Vagina (tissue), 2 donors: Measurements from ENCODE around the gene DAB1. TPM values are rescaled to one million over a fixed set of nuclear protein-coding genes. Genes with fewer than 3 reads are reported as not detected.

ENCODE experiments used
- DNase-seq, 2 donors: peaks; one replicate each; pipeline ENCODE4 v3.0.0-alpha.2; 2017; ENCODE audit errors: extremely low spot score in 2 of 2
- H3K27ac ChIP-seq: fragments of 200-600 bp; sonication (generic); one replicate; pipeline ENCODE4 v1.5.1; 2019
- H3K27me3 ChIP-seq: fragments of 200-600 bp; sonication (generic); one replicate; pipeline ENCODE4 v1.5.1; 2019
- H3K36me3 ChIP-seq, 2 donors: fragments of 200-600 bp; sonication (generic); one replicate each; pipeline ENCODE4 v1.5.1; 2017 to 2019
- H3K4me1 ChIP-seq: fragments of 200-600 bp; sonication (generic); one replicate; pipeline ENCODE4 v1.5.1; 2019
- H3K4me3 ChIP-seq, 2 donors: fragments of 200-600 bp; sonication (generic); 1 replicate in 1 of 2; 2 replicates in 1 of 2; pipeline ENCODE4 v1.5.1; 2016 to 2019
- H3K9me3 ChIP-seq: fragments of 200-600 bp; sonication (generic); one replicate; pipeline ENCODE4 v1.5.1; 2019
- POLR2A ChIP-seq, 2 donors: fragments of 450-650 bp; IDR thresholded peaks; one replicate each; pipeline ENCODE4 v1.6.1; 2017; ENCODE audit warnings: antibody characterized with exemption in 2 of 2, mild to moderate bottlenecking in 2 of 2, moderate library complexity in 2 of 2
- POLR2AphosphoS5 ChIP-seq, 2 donors: sonication (generic); formaldehyde crosslinking; IDR thresholded peaks; one replicate each; pipeline ENCODE4 v1.9.0; 2017; ENCODE audit warnings: antibody characterized with exemption in 2 of 2, mild to moderate bottlenecking in 2 of 2, low read depth in 1 of 2; ENCODE audit not compliant: insufficient read depth in 1 of 2
- intact Hi-C: fragments of 100-400 bp; cut with DNase I; formaldehyde crosslinking; loops from one replicate; pipeline ENCODE4 v1.15.1; 2023
- total RNA-seq: library from RNA; depleted of rRNA; stranded (reverse); fragments of >200 nt; gene quantifications from one replicate; pipeline ENCODE4 v1.2.3, GENCODE V29; 2016
- TF ChIP-seq, protein P1 (sequence below), 3 experiments: fragments of 450-650 bp in 2 of 3; fragments of 200-600 bp in 1 of 3; sonication (generic) in 1 of 3; IDR thresholded peaks; one replicate each; pipeline ENCODE4 v1.5.1; 2017 to 2019; ENCODE audit warnings: antibody characterized with exemption in 3 of 3, mild to moderate bottlenecking in 2 of 3, moderate library complexity in 2 of 3

DAB1 gene
- total RNA-seq, 1 donor from 2014 or later = 0.25 TPM

DNA sequence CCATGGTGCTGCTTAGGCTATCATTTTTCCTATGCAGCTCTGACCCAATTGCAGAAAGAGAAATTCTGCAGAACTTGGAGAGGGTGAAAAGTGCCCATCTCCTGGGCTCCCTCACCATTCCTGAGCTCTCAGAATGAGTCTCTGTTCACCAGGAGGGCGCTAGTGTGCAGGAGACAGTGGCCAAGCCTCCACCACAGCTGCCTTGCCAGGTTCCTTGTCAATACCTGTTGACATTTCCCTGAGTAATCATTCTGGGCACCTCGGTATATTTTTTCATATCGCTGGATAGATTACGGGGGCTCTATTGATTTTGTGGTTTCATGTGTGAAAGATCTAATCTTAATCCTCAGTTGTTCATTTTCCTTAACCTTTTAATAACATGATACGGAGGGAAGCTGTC is 445.0 kb downstream of the DAB1 start:
- TF ChIP-seq, protein P1, sequence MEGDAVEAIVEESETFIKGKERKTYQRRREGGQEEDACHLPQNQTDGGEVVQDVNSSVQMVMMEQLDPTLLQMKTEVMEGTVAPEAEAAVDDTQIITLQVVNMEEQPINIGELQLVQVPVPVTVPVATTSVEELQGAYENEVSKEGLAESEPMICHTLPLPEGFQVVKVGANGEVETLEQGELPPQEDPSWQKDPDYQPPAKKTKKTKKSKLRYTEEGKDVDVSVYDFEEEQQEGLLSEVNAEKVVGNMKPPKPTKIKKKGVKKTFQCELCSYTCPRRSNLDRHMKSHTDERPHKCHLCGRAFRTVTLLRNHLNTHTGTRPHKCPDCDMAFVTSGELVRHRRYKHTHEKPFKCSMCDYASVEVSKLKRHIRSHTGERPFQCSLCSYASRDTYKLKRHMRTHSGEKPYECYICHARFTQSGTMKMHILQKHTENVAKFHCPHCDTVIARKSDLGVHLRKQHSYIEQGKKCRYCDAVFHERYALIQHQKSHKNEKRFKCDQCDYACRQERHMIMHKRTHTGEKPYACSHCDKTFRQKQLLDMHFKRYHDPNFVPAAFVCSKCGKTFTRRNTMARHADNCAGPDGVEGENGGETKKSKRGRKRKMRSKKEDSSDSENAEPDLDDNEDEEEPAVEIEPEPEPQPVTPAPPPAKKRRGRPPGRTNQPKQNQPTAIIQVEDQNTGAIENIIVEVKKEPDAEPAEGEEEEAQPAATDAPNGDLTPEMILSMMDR (IDR thresholded peaks at IDR 0.05) = no peak
- TF ChIP-seq POLR2A (IDR thresholded peaks at IDR 0.05) (no peak), POLR2AphosphoS5 (IDR thresholded peaks at IDR 0.05; ENCODE audit: insufficient read depth in 1 of 2, low read depth in 1 of 2) (no peak)
- intact Hi-C loops = no loop called here
- peak in 1 of 2 donors; percentile 29 for DNase-seq
- H3K4me3 ChIP-seq = no peak overlapping the region
- H3K36me3 ChIP-seq = no peaks in the 10 kb centered on the region
- H3K9me3 ChIP-seq = no peaks in the 10 kb centered on the region
- H3K27ac ChIP-seq = no peak overlapping the region
- H3K27me3 ChIP-seq = no peaks in the 10 kb centered on the region
- no peaks in the 10 kb centered on the region for H3K4me1 ChIP-seq

DNA sequence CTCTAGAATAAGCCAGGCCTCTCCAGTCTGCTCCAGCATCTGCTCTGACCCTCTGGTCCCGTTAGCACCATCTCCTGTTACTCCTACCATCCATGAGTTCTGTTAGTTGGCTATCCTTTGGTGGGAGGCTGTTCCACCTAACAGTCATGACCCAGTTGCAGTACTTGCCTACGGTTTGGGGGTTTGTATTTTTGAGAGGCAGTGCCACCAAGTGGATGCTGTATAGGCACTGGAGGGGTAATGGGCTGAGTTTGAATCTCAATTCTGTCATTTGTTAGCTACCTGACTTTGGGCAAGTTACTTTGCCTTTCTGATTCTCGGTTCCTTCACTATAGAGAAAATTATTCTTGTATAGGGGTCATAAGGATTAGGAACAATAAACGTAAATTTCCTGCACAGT is 445.9 kb downstream of the DAB1 start:
- Histone ChIP-seq H3K9me3 (no peaks in the 10 kb centered on the region), H3K4me1 (no peaks in the 10 kb centered on the region), H3K27ac (no peak overlapping the region), H3K4me3 (no peak overlapping the region), H3K36me3 (no peaks in the 10 kb centered on the region), H3K27me3 (no peaks in the 10 kb centered on the region)
- TF ChIP-seq POLR2AphosphoS5 (IDR thresholded peaks at IDR 0.05; ENCODE audit: insufficient read depth in 1 of 2, low read depth in 1 of 2) (no peak), POLR2A (IDR thresholded peaks at IDR 0.05) (no peak)
- TF ChIP-seq, protein P1 (IDR thresholded peaks at IDR 0.05) = no peak
- DNase-seq = no peak
- intact Hi-C loops = no loop called here

DNA sequence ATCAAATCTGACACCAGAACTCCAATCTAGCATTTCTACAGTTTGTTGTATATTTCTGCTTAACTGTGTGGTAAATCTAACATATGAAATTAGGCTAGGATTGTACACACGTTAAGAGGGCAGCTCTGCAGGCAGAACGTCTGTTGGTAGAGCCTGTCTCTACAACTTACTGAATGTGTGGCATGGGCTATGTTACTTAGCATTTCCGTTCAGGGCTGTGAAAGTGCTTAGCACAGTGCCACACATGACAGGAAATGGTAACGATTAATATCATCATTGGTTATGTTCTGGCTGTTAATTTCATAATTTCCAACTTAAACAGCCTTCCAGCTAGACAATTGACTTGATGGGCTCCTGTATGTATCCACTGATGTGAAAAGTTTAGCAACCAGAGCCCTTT is 448.4 kb downstream of the DAB1 start:
- no peak overlapping the region for H3K4me3 ChIP-seq
- intact Hi-C loops = no loop called here
- no peaks in the 10 kb centered on the region for H3K4me1 ChIP-seq
- H3K27me3 ChIP-seq = no peaks in the 10 kb centered on the region
- no peak overlapping the region for H3K27ac ChIP-seq
- TF ChIP-seq POLR2A (IDR thresholded peaks at IDR 0.05) (no peak), POLR2AphosphoS5 (IDR thresholded peaks at IDR 0.05; ENCODE audit: insufficient read depth in 1 of 2, low read depth in 1 of 2) (no peak)
- TF ChIP-seq, protein P1 (IDR thresholded peaks at IDR 0.05) = no peak
- no peaks in the 10 kb centered on the region for H3K9me3 ChIP-seq
- no peaks in the 10 kb centered on the region for H3K36me3 ChIP-seq
- DNase-seq = no peak

DNA sequence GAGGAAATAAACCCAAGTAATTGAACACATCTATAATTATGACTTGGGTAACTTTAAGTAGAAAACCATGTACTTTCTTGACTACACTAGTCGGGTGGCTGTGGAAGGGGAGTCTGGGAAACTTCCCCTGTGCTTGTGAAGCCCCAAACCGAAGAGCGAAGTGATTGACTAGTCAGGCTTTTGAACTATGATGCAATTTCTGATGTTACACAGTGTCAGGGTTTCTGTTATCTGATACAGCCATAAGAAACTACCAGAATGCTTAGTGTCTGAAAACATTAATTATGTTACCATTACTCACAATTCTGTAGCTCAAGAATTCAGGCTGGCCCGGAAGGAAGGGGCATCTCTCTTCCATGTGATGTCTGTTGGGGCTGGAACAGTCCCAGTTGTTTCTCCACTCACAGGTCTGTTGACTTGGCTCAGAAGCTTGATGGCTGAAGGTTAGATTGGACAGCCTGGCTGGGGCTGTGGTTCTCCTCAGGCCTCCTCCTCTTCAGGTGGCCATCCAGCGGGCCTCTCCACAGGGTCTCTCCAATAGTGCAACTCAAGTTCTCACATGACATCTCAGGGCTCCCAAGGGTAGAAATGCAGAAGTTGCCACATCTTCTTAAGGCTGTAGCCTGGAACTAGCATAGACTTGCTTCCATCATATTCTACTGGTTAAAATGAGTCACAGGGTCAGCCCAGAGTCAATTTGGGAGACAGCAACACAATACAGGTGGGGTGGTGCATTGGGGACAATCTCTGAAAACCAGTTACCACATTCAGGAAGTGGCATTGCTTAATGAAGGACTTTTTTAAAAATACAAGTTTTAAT is 449.7 kb downstream of the DAB1 start:
- TF ChIP-seq, protein P1 (IDR thresholded peaks at IDR 0.05) = no peak
- no peak for TF ChIP-seq POLR2AphosphoS5 (IDR thresholded peaks at IDR 0.05; ENCODE audit: insufficient read depth in 1 of 2, low read depth in 1 of 2)
- no peak for TF ChIP-seq POLR2A (IDR thresholded peaks at IDR 0.05)
- no peaks in the 10 kb centered on the region for H3K9me3 ChIP-seq
- no peak overlapping the region for H3K27ac ChIP-seq
- no peak overlapping the region for H3K4me3 ChIP-seq
- H3K36me3 ChIP-seq = no peaks in the 10 kb centered on the region
- H3K27me3 ChIP-seq = no peaks in the 10 kb centered on the region
- no peaks in the 10 kb centered on the region for H3K4me1 ChIP-seq
- DNase-seq = no peak
- intact Hi-C loops = no loop called here

DNA sequence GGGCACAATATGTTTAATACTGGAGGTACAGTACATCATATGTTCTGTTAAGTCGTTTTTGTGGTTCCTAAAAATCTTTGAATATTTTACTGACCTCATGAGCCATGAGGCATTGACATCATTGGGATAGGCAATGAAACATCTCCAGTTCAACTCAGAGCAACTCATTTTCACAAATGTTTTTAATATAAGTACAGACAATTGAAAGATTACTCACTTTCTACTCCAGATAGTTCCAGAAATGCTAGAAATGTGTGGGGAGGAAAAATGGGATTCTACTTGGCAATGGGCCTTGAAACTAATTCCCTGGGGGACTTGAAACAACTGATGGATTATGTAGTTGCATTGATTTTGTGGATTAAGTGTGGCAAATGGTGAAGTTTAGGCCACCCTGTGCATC is 450.9 kb downstream of the DAB1 start:
- H3K27ac ChIP-seq = no peak overlapping the region
- TF ChIP-seq, protein P1 (IDR thresholded peaks at IDR 0.05) = no peak
- no peak for TF ChIP-seq POLR2AphosphoS5 (IDR thresholded peaks at IDR 0.05; ENCODE audit: insufficient read depth in 1 of 2, low read depth in 1 of 2)
- TF ChIP-seq POLR2A (IDR thresholded peaks at IDR 0.05) = no peak
- H3K4me1 ChIP-seq = no peaks in the 10 kb centered on the region
- DNase-seq = no peak
- no peak overlapping the region for H3K4me3 ChIP-seq
- no peaks in the 10 kb centered on the region for H3K27me3 ChIP-seq
- H3K9me3 ChIP-seq = no peaks in the 10 kb centered on the region
- no peaks in the 10 kb centered on the region for H3K36me3 ChIP-seq
- intact Hi-C loops = no loop called here
